ENCODE measurements around the gene DCXR.

Gene DCXR

DNA sequence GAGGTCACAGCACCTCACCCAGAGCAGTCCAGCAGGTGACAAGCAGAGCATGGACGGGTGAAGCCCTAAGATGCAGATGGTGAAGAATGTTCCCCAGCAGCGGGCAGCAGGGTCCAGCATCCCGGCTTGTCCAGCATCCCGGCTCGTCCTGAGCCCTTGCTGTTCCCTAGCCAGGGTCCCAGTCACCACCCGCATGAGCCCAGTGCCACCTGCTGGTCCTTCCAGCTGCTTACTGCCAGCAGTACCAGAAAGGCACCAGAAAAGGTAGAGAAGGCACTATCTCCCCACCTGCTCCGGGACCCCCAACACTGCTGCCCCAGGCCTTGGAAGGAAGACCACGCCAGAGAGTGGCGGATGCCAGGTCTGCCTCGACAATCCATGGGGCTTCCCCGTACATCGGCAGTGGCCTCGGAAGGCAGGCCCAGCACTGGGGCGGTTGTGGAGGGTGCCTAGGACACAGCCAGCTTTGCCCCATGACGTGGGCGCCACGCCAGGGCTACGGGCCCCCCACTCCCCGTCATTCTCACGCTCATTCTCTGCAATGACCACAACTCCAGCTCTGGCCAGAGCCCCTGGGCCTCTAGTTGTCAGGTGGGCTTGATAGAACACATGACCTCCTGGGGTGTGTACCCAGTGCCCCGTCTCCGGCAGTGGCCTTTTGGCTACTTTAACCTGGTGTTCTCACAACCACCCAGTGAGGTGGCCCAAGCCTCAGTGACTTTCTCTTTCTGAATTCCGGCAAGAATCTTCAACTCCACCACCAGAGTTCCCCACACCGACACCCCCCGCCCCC is 16.2 kb downstream of the DCXR start:
- peak; percentile 47 for DNase-seq

DNA sequence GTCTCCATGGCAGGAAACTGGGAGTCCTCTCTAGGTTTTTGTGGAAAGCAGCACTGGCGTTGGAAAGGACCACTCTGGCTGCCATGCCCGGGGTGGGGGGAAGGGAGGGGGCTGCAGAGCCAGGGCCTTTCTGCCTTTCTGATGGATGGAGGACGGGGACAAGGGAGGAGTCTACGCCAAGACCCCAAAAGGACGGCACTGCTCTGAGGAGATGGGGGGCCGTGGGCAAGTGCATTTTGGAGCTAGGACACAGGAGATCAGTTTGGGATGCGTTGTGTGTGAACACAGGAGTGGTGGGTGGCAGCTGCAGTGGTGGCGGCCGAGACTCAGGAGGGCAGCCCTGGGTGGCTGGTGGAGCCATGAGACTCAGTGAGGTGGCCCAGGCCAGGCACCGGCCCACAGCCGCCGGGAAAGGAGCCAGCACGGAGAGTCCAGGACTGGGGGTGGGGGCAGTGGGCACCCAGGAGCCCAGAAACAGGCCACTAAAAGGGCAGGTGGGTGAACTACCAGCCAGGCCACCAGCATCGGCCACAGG is 16.9 kb downstream of the DCXR start:
- DNase-seq, result no peak

DNA sequence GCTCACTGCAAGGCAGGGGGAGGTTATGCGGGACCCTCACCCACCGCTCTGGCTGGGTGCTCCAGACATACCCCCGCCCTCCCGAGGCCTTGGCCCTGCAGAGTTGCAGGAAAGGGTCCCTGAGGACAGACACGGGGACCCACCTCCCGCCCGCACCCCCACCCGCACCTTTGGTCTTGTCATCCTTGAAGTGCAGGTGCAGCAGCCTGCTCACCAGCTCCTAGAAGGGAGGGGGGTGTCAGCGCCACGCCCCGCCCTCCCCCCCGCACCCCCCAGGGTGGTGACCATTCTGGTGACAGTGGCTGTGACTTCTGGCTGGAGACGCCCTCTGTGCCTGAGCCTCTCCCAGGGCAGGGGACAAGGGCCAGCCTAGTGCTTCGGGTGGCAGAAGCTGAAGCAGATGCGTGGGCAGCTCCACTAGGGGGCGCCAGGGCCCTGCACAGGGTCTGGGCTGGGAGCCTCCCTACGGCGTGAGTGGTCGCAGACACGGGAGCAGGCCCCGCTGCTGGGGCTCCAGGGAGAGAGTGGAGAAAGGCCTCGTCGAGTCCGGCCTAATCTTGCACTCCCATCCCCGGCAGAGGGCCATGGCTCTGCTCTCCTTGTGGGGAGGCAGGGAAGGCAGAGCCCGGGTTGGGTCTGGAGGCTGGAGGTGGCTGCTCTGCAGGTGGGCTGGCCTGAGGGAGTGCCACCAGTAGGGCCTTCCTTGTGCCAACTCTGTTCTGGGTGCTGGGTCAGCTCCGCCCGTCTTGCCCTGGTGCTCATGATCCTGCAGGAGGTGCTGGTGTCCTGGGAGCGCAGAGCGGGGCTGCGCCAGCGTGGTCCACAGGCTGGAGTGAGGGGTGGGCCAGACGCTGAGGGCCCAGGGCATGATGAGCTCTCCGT is 17.6 kb downstream of the DCXR start:
- DNase-seq, result peak; percentile 69

DNA sequence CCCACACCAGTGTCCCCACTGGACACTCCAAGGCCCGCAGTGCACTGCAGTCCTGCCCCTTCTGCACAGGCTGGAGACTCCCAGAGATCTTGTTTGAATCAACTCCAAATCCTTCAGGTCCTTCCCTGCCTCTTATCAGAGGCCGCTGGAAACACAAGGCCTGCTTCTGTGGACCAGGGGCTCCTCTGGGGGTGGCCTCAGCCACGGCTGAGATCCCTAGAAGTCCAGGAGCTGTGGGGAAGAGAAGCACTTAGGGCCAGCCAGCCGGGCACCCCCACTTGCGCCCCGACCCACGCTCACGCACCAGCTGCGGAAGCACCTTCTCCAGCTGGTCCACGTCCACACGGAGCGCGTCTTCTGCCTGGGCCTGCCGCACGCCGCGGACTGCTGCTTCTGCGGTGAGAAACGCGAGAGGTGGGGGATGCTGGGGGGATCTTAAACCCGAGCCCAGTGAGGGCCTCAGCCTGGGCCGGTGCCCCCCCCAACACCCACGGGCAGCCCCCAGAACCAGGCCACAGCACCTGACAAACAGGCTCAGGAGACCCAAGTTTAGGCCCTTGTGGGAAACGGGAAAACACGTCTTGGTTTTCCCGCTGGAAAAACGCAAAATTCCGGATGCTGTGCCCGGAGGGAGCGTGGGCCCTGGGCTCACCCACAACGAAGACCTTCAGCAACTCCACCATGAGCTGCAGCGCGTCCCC is 18.4 kb downstream of the DCXR start:
- DNase-seq, result no peak

DNA sequence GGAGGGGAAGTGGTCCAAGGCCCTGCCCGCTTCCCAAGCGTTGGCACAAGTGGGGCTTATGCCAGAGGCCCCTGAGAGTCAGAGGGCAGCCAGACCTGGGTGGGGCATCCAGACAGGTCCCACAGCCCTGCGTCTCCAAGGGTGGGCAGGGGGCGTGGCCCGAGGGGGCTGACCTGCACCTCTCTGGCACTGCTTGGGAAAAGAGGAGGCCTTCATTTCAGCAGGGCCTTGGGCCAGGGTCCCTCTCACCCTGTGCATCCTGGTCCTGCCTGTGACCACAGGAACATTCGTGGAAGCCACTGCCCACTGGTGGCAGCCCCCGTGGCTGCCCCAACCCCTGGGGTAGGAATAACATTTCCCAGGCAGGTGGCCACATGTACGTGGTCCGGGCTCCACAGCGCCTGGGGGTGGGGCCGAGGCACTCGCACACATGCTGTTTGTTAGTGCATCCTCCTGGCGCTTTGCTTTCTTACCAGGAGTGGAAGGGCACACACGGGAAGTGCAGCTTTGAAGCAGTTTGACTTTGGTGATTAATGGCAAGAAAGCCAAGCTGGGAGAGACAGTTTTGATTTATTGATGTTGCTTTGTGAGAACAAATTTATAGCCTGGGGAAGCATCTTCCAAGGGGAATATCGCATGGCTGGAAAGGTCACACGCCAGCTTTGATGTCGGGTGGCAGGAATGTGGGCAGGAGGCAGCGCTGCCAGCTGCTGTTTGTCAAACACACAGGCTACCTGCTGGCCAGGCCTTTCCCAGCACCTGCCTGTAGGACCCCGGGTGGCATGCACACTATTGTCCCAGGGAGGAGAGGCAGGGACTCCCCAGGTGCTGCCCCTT is 19.1 kb downstream of the DCXR start:
- no peak for DNase-seq

DNA sequence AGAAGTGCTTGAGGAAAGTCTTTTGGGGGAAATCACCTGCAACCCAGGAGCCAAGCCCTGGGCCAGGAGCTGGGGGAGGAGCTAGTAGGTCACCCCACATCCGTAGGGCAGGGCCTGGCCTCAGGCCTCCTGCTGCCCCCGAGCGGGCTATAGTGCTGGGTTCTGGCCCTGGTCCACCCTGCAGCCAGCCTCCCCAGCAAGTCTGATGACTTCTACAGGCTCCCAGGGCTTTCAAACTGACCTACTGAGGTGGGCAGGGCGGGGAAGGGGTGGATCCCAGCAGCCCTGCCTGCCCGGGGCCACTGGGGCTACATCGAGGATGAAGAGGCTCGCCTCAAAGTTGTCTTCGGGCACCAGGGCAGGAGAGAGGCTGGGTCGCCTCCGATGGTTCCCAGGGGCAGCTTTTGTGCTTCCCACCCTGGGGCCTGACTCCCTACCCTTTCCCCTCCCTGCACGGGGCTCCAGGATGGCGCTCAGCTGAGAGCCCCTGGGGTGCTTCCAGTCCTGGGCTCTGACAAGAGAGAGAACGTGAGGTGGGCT is 19.8 kb downstream of the DCXR start:
- no peak for DNase-seq

DNA sequence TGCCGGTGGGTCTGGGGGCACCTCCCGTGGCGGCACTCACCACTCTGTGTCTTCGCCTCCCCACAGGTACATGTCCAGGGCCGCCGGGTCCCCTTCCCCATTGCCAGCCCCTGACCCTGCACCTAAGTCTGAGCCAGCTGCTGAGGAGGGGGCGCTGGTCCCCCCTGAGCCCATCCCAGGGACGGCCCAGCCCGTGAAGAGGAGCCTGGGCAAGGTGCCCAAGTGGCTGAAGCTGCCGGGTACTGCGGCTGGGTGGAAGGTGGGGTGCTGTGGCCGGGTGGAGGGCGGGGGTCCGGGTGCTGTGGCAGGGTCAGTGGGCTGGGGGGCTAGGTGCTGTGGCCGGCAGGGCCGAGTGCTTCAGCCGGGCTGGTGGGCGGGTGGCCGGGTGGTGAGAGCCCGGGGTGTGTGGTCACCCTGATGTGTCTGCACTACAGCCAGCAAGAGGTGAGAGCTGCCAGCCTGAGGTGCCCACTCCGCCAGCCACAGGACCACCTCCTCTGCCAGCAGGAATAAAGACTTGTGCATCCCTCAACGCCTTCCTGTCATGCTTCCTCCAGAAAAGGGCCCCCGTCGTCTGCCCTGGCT is 20.5 kb downstream of the DCXR start:
- no peak for DNase-seq

DNA sequence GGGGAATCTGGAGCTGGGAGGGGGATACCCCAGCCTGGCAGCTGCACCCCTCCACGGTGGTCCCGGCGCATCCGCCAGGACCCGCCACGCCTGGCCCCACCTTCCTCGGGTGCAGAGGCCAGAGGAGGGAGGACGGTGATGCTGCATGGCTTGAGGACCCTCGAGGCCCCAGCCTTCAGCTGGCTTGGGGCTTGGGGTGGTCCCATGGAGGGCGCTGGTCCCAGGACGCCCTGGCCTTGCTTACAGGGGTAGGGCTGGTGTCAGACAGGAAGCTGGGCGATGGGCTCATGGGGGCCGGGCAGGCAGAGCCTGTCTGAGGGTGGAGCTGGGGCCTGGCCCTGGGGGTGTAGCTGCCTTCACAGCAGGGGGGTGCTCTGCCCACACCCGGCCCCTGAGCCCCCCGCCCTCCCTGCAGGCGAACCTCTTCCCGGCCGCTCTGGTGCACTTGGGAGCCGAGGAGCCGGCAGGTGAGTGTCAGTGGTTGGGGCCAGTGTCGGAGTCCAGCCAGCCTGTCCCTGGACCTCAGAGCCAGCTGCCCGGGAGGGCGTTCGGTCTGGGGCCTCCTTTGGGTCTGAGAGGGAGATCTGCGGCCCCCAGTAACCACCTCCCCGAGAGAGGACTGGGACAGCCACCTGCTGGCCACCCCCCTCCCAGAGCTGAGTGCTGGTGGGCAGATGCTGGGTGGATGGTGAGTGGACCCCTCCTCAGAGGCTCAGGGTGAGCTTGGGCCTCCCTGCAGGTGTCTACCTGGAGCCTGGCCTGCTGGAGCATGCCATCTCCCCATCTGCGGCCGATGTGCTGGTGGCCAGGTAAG is 21.2 kb downstream of the DCXR start:
- DNase-seq, result no peak

DNA sequence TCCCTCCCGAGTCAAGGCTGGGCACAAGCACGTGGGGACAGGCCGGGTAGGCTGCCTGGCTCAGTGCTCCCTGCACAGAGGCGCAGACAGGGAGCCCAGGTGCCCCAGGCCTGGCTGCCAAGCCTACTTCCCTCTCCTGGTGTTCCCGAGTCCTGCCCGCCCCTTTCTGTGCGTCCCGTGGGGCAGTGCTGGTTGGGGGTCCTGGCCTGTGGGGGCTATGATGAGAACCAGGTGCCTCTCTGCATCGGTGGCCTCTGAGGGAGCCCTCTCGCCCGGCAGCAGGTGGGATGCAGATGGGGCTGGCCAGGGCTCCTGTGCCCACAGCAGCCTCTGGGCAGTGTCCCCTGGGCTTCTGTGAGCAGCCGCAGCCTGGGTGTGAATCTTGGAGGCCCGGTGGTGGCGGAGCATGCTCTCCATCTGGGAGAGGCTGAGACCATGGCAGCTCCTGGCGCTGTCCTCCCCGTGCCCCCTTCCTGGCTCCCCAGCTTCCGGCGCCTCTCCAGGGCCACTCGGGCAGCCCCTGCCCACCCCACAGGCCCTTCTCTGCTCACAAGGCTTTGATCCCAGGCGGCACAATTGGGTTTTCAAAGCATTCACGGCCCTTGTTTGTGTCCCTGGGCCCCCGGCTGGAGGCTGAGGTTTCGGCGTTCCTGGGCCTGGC is 22.1 kb downstream of the DCXR start:
- DNase-seq, result no peak

DNA sequence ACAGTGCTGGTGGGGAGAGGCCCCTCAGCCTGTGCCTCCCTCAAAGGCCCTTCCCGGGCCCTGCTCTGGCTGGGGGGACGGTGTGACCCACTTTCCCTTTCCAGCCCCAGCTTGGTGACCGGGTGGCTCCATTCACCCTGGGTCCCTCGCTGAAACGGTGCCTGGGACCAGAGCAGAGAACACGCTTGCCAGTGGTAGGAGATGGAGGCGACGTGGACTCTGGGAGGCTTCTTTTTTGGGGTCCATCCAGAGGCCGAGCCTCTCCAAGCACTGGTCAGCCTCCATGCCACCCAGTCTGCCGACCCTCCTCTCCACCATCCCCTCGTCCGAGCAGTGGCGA is 22.6 kb downstream of the DCXR start:
- DNase-seq, result no peak

DNA sequence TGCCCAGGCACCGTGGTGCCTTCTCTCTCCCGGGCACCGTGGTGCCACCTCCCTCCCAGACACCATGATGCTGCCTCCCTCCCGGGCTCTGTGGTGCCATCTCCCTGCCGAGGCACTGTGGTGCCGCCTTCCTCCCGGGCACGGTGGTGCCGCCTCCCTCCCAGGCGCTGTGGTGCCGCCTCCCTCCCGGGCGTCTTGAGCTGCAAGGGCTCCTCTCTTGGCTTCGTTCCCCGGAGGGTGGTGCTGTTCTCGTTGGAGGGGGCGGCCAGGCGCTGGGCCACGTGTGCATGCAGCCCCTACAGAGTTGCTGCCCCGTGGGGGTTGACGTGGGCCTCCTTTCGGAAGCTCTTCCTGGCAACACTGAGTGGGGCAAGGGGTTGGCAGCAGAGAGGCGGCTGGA is 23.1 kb downstream of the DCXR start:
- DNase-seq, result no peak

DNA sequence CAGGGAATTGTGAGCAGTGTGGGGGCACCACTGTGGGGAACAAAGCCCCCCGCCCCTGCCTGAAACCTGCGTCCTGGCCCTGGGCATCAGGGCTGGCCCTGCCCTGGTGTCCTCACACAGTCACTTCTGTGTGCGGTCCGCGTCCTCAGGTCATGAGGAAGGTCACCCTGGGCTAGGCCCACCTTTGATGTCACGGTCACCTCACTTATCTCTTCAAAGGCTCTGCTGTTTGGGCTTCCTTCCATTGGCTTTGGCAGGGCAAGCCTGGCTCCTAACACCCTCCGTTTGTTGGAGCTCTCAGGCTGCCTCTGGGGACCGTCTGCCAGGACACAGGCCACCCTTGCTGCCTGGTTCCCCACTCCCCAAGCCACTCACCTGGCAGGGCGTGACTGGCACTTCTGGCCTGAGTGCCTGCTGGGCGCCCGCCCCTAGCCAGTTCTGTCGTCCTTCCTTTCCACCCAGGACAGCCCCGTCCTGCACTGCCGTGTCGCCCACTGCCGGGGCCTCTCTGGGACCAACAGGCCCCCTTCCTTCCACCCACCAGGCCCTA is 23.6 kb downstream of the DCXR start:
- no peak for DNase-seq

DNA sequence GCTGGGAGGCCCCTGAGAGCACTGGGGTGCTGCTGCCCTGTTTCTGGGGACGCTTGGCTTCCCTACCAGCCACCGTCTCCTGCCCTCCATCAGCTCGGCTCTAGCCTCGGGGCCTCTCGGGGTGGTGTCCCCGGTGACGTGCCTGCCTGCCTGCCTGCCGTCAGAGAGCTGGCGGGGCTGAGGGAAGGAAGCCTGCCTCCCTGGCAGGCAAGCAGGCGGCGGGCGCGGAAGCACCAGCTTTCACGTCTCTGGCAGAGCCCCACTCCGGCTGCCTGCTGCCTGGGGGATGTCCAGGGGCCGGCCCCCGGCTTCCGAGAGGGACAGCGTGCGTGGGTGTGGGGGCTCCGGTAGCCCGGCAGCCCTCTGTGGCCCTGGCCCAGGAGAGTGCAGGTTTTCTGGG is 24.2 kb downstream of the DCXR start:
- no peak for DNase-seq

DNA sequence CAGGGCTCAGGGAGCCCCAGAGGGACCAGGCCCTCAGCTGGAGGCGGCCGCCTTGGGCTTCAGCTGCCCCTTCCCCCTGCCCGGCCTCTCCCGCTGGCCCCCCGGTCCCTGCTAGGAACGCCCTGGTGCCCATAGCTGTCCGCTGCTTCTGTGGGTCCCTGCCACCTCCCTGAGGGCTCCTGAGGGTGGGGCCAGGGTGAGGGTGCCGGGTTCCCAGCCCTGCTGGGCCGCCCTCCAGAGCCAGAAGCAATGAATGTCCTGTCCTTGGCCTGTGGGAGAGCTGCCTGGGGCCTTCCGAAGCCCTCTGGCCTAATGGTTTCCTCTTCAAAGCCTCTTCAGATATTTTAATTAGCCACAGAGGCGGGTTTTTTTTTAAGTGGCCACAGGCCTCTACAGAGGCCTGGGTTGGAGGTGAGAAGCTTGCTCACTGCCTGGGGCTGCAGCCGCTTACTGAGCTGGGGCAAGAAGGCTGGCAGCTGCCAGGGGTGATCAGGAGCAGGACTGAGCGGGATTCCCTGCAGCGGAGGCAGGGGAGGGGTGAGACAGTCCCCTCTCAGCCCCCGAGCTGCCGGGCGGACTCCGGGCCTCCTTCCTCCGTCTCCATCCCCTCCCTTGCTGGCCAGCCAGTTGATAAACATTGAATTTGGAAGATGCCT is 24.7 kb downstream of the DCXR start:
- DNase-seq, result no peak

DNA sequence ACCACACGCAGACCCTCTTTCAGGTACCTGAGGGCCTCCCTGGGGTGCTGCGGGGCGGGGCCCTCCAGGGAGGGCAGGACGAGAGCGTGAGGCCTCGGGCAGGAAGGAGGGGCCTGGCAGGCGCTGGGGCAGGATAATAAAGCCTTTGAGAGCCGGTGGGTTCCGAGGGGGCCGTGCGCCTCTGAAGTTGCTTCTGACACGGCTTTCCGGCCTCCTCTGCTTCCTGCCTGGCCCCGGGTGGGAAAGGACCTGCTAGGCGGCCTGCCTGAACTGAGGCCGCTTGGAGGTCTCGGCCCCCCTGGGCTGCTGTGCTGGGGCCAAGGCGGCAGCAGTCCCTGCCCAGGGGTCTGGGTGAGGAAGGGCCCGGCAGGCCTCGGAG is 25.2 kb downstream of the DCXR start:
- DNase-seq, result no peak

DNA sequence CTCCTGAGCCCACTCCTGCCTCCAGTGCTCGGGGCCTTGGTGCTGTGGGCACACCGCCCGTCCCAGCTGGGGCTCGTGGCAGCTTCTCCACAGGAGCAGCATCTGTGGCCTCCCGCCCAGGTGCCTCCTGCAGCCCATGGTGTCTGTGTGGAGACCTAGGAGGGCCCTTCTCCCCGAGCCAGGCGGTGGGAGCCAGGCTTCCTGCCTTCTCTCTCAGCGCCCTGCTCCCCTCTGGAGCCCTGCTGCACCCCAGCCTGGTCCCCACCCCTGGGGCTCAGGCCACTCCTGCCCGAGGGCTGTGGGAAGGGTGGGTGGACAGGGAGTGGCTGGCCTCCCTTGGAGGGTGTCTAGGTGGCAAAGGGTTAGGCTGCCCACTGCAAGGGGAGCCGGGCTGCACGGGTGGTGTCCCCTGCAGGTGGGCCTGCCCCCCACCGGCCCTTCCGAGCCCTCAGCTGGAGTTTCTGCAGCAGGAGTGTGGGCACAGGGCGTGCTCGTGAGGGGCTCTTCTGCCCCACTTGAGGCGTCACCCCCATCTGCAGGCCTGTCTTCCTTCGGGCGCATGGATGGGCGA is 25.8 kb downstream of the DCXR start:
- DNase-seq, result no peak

DNA sequence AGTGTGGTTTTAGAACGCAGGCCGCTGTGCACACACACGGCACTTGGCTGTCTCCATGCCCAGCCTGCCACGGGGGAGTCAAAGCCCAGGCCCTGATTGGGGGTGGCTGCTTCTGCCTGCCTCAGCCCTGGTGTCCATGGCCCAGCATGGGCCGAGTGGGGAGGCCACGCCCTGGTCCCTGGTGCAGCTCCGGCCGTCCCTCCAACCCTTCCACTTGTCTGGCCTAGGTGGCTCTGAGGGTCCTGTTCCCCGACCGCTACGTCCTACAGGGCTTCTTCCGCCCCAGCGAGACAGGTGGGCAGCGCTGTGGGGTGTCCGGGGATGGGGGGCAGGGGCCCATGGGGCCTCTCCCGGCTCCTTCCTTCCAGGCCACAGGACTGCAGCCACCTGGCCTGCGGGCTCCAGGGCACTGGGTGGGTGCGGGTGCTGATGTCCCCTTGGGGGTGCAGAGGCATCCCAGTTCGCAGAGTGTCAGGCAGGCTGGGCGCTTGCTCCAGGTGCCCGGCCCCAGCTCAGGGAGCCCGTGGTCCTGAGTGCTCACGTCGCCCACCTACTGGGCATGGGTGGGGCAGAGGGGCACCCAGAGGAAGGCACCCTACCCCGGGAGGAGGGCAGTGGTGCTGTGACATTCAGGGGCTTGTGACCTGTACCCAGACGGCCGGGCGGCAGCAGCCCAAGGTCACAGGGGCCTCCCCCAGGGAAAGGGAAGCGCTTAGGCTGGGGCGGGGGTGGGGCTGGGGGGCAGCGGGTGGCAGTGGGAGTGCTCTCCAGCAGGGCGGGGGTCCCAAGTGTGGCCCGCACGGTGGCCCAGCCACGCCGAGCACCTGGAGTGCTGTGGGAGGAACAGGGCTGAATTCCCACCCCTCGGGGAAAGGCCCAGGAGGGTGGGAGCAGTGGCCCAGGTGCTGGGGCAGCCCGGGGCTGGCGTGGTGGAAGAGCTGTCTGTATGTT is 26.6 kb downstream of the DCXR start:
- no peak for DNase-seq

DNA sequence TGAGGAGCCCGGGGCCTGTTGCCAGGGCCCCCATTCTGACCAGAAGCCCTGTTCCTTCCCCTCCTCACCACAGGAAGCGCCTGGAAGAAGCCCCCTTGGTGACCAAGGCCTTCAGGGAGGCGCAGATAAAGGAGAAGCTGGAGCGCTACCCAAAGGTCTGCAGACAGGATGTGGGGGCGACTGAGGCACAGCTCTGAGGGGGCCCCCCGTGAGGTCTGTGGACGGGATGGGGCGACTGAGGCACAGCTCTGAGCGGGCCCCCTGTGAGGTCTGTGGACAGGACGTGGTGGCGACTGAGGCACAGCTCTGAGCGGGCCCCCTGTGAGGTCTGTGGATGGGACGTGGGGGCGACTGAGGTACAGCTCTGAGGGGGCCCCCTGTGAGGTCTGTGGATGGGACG is 28.1 kb downstream of the DCXR start:
- no peak for DNase-seq
